HCT116 (cell line): ENCODE results near the gene NHERF2.

Experiments
- POLR2A ChIP-seq: IDR thresholded peaks from 2 replicates; pipeline ENCODE4 v1.7.0; 2011; ENCODE audit warnings: borderline replicate concordance; ENCODE audit not compliant: insufficient read depth, insufficient read length; ENCODE audit errors: extremely low read depth
- TF ChIP-seq, protein P1 (sequence below): IDR thresholded peaks from 2 replicates; pipeline ENCODE4 v1.6.1; 2012; ENCODE audit warnings: low read depth
- TF ChIP-seq, protein P2 (sequence below): IDR thresholded peaks from 2 replicates; pipeline ENCODE4 v1.6.1; 2012

DNA sequence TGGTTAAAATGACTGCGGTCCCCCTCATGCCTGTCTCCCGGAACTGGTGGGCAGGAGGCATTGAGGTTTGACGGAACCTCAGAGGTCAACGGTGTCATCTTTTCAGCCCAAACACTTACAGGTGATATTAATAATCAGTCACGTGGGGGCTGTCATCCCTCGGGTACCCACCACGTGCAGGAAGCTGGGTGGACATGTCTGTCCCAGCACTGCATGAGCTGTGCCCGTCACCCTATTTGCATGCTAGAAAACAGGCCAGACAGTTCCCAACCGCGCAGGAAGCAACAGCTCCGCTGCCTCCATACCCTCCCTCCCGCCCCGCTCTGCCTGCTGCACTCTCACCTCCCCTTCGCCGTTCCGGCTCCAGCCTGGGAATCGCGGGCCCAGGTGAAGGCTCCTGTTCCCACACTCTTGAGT is 35.6 kb upstream of the NHERF2 start:
- TF ChIP-seq, protein P1, sequence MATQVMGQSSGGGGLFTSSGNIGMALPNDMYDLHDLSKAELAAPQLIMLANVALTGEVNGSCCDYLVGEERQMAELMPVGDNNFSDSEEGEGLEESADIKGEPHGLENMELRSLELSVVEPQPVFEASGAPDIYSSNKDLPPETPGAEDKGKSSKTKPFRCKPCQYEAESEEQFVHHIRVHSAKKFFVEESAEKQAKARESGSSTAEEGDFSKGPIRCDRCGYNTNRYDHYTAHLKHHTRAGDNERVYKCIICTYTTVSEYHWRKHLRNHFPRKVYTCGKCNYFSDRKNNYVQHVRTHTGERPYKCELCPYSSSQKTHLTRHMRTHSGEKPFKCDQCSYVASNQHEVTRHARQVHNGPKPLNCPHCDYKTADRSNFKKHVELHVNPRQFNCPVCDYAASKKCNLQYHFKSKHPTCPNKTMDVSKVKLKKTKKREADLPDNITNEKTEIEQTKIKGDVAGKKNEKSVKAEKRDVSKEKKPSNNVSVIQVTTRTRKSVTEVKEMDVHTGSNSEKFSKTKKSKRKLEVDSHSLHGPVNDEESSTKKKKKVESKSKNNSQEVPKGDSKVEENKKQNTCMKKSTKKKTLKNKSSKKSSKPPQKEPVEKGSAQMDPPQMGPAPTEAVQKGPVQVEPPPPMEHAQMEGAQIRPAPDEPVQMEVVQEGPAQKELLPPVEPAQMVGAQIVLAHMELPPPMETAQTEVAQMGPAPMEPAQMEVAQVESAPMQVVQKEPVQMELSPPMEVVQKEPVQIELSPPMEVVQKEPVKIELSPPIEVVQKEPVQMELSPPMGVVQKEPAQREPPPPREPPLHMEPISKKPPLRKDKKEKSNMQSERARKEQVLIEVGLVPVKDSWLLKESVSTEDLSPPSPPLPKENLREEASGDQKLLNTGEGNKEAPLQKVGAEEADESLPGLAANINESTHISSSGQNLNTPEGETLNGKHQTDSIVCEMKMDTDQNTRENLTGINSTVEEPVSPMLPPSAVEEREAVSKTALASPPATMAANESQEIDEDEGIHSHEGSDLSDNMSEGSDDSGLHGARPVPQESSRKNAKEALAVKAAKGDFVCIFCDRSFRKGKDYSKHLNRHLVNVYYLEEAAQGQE = no peak
- TF ChIP-seq, protein P2, sequence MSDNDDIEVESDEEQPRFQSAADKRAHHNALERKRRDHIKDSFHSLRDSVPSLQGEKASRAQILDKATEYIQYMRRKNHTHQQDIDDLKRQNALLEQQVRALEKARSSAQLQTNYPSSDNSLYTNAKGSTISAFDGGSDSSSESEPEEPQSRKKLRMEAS = no peak
- TF ChIP-seq POLR2A = no peak
